Endothelial cell (in vitro differentiated cells): ENCODE results near the gene KRT17. TPM values are rescaled to one million over a fixed set of nuclear protein-coding genes. Genes with fewer than 3 reads are reported as not detected.
"Not testable (repeated sequence)": the region's sequence is repeated elsewhere in the genome, so short reads cannot be mapped to it uniquely, and the experiment has no call there.

Experiments used
- DNase-seq: peaks from one replicate; pipeline ENCODE4 v3.0.0; 2021; ENCODE audit warnings: low spot score
- H3K27ac Mint-ChIP-seq: one replicate; pipeline ENCODE4 v1.8.0; 2021; ENCODE audit warnings: mixed read lengths, inconsistent platforms; ENCODE audit not compliant: unreplicated experiment
- H3K27me3 Mint-ChIP-seq: one replicate; pipeline ENCODE4 v1.8.0; 2021; ENCODE audit warnings: mild to moderate bottlenecking, moderate library complexity, mixed read lengths, inconsistent platforms; ENCODE audit not compliant: unreplicated experiment
- H3K36me3 Mint-ChIP-seq: one replicate; pipeline ENCODE4 v1.8.0; 2021; ENCODE audit warnings: mild to moderate bottlenecking, low read depth, mixed read lengths, inconsistent platforms; ENCODE audit not compliant: unreplicated experiment
- H3K4me1 Mint-ChIP-seq: one replicate; pipeline ENCODE4 v1.8.0; 2021; ENCODE audit warnings: mild to moderate bottlenecking, mixed read lengths, inconsistent platforms; ENCODE audit not compliant: unreplicated experiment
- H3K4me3 Mint-ChIP-seq: one replicate; pipeline ENCODE4 v1.8.0; 2021; ENCODE audit warnings: mild to moderate bottlenecking, mixed read lengths, inconsistent platforms; ENCODE audit not compliant: unreplicated experiment
- H3K9me3 Mint-ChIP-seq: one replicate; pipeline ENCODE4 v1.8.0; 2021; ENCODE audit warnings: mixed read lengths, inconsistent platforms; ENCODE audit not compliant: unreplicated experiment
- CTCF ChIP-seq: fragments of 200-600 bp; sonication (generic); IDR thresholded peaks from one replicate; pipeline ENCODE4 v1.5.0; 2021; ENCODE audit warnings: antibody characterized with exemption; ENCODE audit not compliant: unreplicated experiment
- total RNA-seq: library from RNA; stranded (reverse); fragmentation: NEBNext Ultra II Directional; extraction: Animal tissue kit (Norgen Biotek cat#: 25700); gene quantifications from one replicate; pipeline ENCODE4 v1.2.1, GENCODE V29; 2021; ENCODE audit not compliant: unreplicated experiment

Gene KRT17
- total RNA-seq, 1 donor from 2014 or later, result not detected

GRCh38 chr17:41629826-41630670 is 5.7 kb upstream of the KRT17 start:
- Mint-ChIP-seq H3K9me3 (no peaks in the 10 kb centered on the region), H3K36me3 (no peaks in the 10 kb centered on the region), H3K27me3 (peaks cover 10% of the 10 kb centered on the region), H3K27ac (no peak overlapping the region), H3K4me1 (peaks cover 4% of the 10 kb centered on the region), H3K4me3 (no peak overlapping the region)
- TF ChIP-seq CTCF, result no peak
- no peak for DNase-seq

- H3K4me1 Mint-ChIP-seq, result peaks cover 2% of the 10 kb centered on the region
- H3K9me3 Mint-ChIP-seq, result no peaks in the 10 kb centered on the region
- H3K27ac Mint-ChIP-seq, result no peak overlapping the region
- no peak for TF ChIP-seq CTCF
- H3K4me3 Mint-ChIP-seq, result no peak overlapping the region
- no peak for DNase-seq
- H3K27me3 Mint-ChIP-seq, result peaks cover 8% of the 10 kb centered on the region
- no peaks in the 10 kb centered on the region for H3K36me3 Mint-ChIP-seq
Observed at GRCh38 chr17:41629316-41629715, 4.9 kb upstream of the KRT17 start.

- not testable (repeated sequence) for H3K4me3 Mint-ChIP-seq, H3K27me3 Mint-ChIP-seq, H3K4me1 Mint-ChIP-seq, DNase-seq, H3K9me3 Mint-ChIP-seq, H3K27ac Mint-ChIP-seq, H3K36me3 Mint-ChIP-seq
Observed at GRCh38 chr17:41628621-41629255, 4.4 kb upstream of the KRT17 start.

GRCh38 chr17:41628073-41628370 is 3.6 kb upstream of the KRT17 start:
- H3K4me3 Mint-ChIP-seq, H3K36me3 Mint-ChIP-seq, H3K4me1 Mint-ChIP-seq, H3K27me3 Mint-ChIP-seq, DNase-seq, H3K27ac Mint-ChIP-seq, H3K9me3 Mint-ChIP-seq: not testable (repeated sequence)

GRCh38 chr17:41627316-41628072 is 3.1 kb upstream of the KRT17 start:
- no peak for TF ChIP-seq CTCF
- peaks cover 2% of the 10 kb centered on the region for H3K4me1 Mint-ChIP-seq
- no peaks in the 10 kb centered on the region for H3K9me3 Mint-ChIP-seq
- no peak for DNase-seq
- H3K27me3 Mint-ChIP-seq, result peaks cover 8% of the 10 kb centered on the region
- H3K27ac Mint-ChIP-seq, result no peak overlapping the region
- H3K36me3 Mint-ChIP-seq, result no peaks in the 10 kb centered on the region
- H3K4me3 Mint-ChIP-seq, result no peak overlapping the region

GRCh38 chr17:41626914-41627295 is 2.5 kb upstream of the KRT17 start:
- not testable (repeated sequence) for H3K4me1 Mint-ChIP-seq, H3K27ac Mint-ChIP-seq, H3K9me3 Mint-ChIP-seq

GRCh38 chr17:41626028-41626913 is 1.9 kb upstream of the KRT17 start:
- not testable (repeated sequence) for H3K36me3 Mint-ChIP-seq, H3K9me3 Mint-ChIP-seq, H3K4me1 Mint-ChIP-seq

More at GRCh38 chr17:41626914-41627295, 2.5 kb upstream of the KRT17 start:
- not testable (repeated sequence) for H3K4me3 Mint-ChIP-seq, H3K36me3 Mint-ChIP-seq, DNase-seq
- peaks cover 11% of the 10 kb centered on the region for H3K27me3 Mint-ChIP-seq

More at GRCh38 chr17:41626028-41626913, 1.9 kb upstream of the KRT17 start:
- not testable (repeated sequence) for H3K4me3 Mint-ChIP-seq, DNase-seq, H3K27ac Mint-ChIP-seq
- peaks cover 14% of the 10 kb centered on the region for H3K27me3 Mint-ChIP-seq
